Stimulated activated CD8-positive, alpha-beta memory T cell treated with anti-CD3 and anti-CD28 coated beads, Interleukin-4, amount 100 ng/mL, for 1 hour (primary cell): ENCODE results near the gene HMCN1.

Source experiments
- DNase-seq, 2 donors: peaks; one replicate each; pipeline ENCODE4 v3.0.0-alpha.2; 2020; ENCODE audit warnings: low read depth in 2 of 2, low spot score in 1 of 2

The HMCN1 gene

GRCh38 chr1:186076006-186076405, 341.8 kb downstream of the HMCN1 start:
- no peak for DNase-seq

GRCh38 chr1:186078245-186078644, 344.1 kb downstream of the HMCN1 start:
- no peak for DNase-seq

- DNase-seq, result no peak
Observed at GRCh38 chr1:186079084-186079684, 345.0 kb downstream of the HMCN1 start.

GRCh38 chr1:186082235-186082937, 348.2 kb downstream of the HMCN1 start:
- DNase-seq, result no peak

GRCh38 chr1:186086583-186086982, 352.4 kb downstream of the HMCN1 start:
- no peak for DNase-seq

- DNase-seq, result no peak
Observed at GRCh38 chr1:186089940-186090339, 355.7 kb downstream of the HMCN1 start.

- no peak for DNase-seq
Observed at GRCh38 chr1:186091222-186091720, 357.1 kb downstream of the HMCN1 start.

- DNase-seq, result no peak
Observed at GRCh38 chr1:186093437-186093836, 359.2 kb downstream of the HMCN1 start.

- DNase-seq, result no peak
Observed at GRCh38 chr1:186094172-186094571, 360.0 kb downstream of the HMCN1 start.

- DNase-seq, result no peak
Observed at GRCh38 chr1:186099336-186100104, 365.3 kb downstream of the HMCN1 start.

GRCh38 chr1:186102107-186102506, 367.9 kb downstream of the HMCN1 start:
- DNase-seq, result no peak

GRCh38 chr1:186102547-186103148, 368.5 kb downstream of the HMCN1 start:
- no peak for DNase-seq

GRCh38 chr1:186104459-186104858, 370.3 kb downstream of the HMCN1 start:
- no peak for DNase-seq

GRCh38 chr1:186112280-186112679, 378.1 kb downstream of the HMCN1 start:
- no peak for DNase-seq

GRCh38 chr1:186113461-186113860, 379.3 kb downstream of the HMCN1 start:
- no peak for DNase-seq

- DNase-seq, result no peak
Observed at GRCh38 chr1:186118724-186119123, 384.5 kb downstream of the HMCN1 start.

GRCh38 chr1:186122837-186123236, 388.6 kb downstream of the HMCN1 start:
- DNase-seq, result no peak

- no peak for DNase-seq
Observed at GRCh38 chr1:186125035-186125434, 390.8 kb downstream of the HMCN1 start.

GRCh38 chr1:186125511-186125910, 391.3 kb downstream of the HMCN1 start:
- DNase-seq, result no peak

GRCh38 chr1:186129758-186130157, 395.6 kb downstream of the HMCN1 start:
- DNase-seq, result no peak

GRCh38 chr1:186139115-186139514, 404.9 kb downstream of the HMCN1 start:
- no peak for DNase-seq

GRCh38 chr1:186139701-186140100, 405.5 kb downstream of the HMCN1 start:
- DNase-seq, result no peak
